Gastrocnemius medialis (tissue), 4 donors: Measurements from ENCODE around the gene GPR85. TPM values are rescaled to one million over a fixed set of nuclear protein-coding genes. Genes with fewer than 3 reads are reported as not detected.

Experiments used
- ATAC-seq, 2 donors: fragments of 150-250 bp; one replicate each; pipeline ENCODE4 v1.9.1; 2016
- DNase-seq, 2 donors: peaks; one replicate each; pipeline ENCODE4 v3.0.0-alpha.2; 2019
- H3K27ac ChIP-seq, 4 donors: fragments of 200-600 bp; sonication (generic); 1 replicate in 1 of 4; 2 replicates in 3 of 4; pipeline ENCODE4 v1.5.1; 2016 to 2018; ENCODE audit warnings: mild to moderate bottlenecking in 2 of 4, moderate library complexity in 1 of 4
- H3K27me3 ChIP-seq, 3 donors: fragments of 200-600 bp; sonication (generic) in 2 of 3; 1 replicate in 1 of 3; 2 replicates in 2 of 3; pipeline versions ENCODE4 v1.5.1 to v1.6.0; 2016 to 2019; ENCODE audit warnings: mild to moderate bottlenecking in 1 of 3, moderate library complexity in 1 of 3
- H3K36me3 ChIP-seq, 2 donors: fragments of 200-600 bp; sonication (generic) in 1 of 2; one replicate each; pipeline ENCODE4 v1.5.1; 2017 to 2018
- H3K4me1 ChIP-seq, 2 donors: fragments of 200-600 bp; sonication (generic) in 1 of 2; one replicate each; pipeline ENCODE4 v1.5.1; 2016 to 2017; ENCODE audit warnings: mild to moderate bottlenecking in 2 of 2
- H3K4me3 ChIP-seq, 4 donors: fragments of 200-600 bp; sonication (generic) in 3 of 4; 1 replicate in 1 of 4; 2 replicates in 3 of 4; pipeline ENCODE4 v1.5.1; 2016 to 2019; ENCODE audit warnings: mild to moderate bottlenecking in 2 of 4
- H3K9me3 ChIP-seq, 3 donors: fragments of 200-600 bp; sonication (generic) in 2 of 3; 1 replicate in 1 of 3; 2 replicates in 2 of 3; pipeline ENCODE4 v1.5.1; 2016 to 2019
- POLR2A ChIP-seq, 2 donors: fragments of 450-650 bp; IDR thresholded peaks; one replicate each; pipeline ENCODE4 v1.6.1; 2017; ENCODE audit warnings: antibody characterized with exemption in 2 of 2, mild to moderate bottlenecking in 2 of 2, moderate library complexity in 2 of 2
- in situ Hi-C, 4 donors: fragments of 200-750 bp; cut with MboI; loops; one replicate each; pipeline versions ENCODE4 v1.15.0 to v1.8.0; 2017; ENCODE audit warnings: low sequenced_read_pairs in 4 of 4
- intact Hi-C: fragments of 100-400 bp; cut with DNase I; formaldehyde crosslinking; loops from one replicate; pipeline ENCODE4 v1.15.1; 2023; ENCODE audit warnings: low total_unique reads
- total RNA-seq, 4 donors: library from RNA; depleted of rRNA; stranded (reverse); fragments of >200 nt; gene quantifications; one replicate each; pipeline versions ENCODE4 v1.1.0 to v1.2.3, GENCODE V29; 2016
- TF ChIP-seq, protein P1 (sequence below), 5 experiments: fragments of 450-650 bp in 3 of 5; fragments of 200-600 bp in 2 of 5; sonication (generic) in 2 of 5; IDR thresholded peaks in 4 of 5; conservative IDR thresholded peaks in 1 of 5; 1 replicate in 4 of 5; 2 replicates in 1 of 5; pipeline ENCODE4 v1.5.1; 2016 to 2019; ENCODE audit warnings: antibody characterized with exemption in 5 of 5, mild to moderate bottlenecking in 3 of 5, moderate library complexity in 3 of 5

Gene GPR85
- total RNA-seq, 4 donors from 2014 or later: 0.13 to 3.1 (median 0.82) TPM; not detected in 1

DNA sequence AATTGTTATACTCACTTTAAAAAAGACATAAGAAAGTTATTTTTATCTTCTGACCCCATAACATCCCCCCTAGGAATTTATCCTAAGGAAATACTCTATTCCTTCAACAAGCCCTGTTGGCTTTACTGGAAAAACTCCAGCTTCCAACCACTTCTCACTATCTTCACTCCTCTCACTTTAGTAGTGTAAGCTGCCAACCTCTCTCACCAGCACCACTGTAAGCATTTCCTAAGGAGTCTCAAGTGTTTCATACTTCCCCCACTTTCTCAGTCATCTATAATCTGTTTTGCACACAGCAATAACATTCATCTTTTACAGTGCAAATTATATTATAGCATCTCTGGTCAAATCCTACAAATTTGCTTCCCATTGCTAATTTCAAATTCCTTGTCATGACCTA lies 45.8 kb downstream of the GPR85 start:
- Histone ChIP-seq H3K27me3 (no peaks in the 10 kb centered on the region), H3K27ac (no peak overlapping the region), H3K4me1 (no peaks in the 10 kb centered on the region), H3K9me3 (no peaks in the 10 kb centered on the region), H3K36me3 (no peaks in the 10 kb centered on the region), H3K4me3 (no peak overlapping the region)
- no peak for DNase-seq
- intact Hi-C loops: no loop called here
- ATAC-seq: no peak
- in situ Hi-C loops: no loop called here
- TF ChIP-seq, protein P1, sequence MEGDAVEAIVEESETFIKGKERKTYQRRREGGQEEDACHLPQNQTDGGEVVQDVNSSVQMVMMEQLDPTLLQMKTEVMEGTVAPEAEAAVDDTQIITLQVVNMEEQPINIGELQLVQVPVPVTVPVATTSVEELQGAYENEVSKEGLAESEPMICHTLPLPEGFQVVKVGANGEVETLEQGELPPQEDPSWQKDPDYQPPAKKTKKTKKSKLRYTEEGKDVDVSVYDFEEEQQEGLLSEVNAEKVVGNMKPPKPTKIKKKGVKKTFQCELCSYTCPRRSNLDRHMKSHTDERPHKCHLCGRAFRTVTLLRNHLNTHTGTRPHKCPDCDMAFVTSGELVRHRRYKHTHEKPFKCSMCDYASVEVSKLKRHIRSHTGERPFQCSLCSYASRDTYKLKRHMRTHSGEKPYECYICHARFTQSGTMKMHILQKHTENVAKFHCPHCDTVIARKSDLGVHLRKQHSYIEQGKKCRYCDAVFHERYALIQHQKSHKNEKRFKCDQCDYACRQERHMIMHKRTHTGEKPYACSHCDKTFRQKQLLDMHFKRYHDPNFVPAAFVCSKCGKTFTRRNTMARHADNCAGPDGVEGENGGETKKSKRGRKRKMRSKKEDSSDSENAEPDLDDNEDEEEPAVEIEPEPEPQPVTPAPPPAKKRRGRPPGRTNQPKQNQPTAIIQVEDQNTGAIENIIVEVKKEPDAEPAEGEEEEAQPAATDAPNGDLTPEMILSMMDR (IDR thresholded peaks at IDR 0.05 in 4 of 5, conservative IDR thresholded peaks at IDR 0.05 in 1 of 5): no peak
- TF ChIP-seq POLR2A (IDR thresholded peaks at IDR 0.05): no peak

GRCh38 chr7:113033959-113034358 lies 52.7 kb downstream of the GPR85 start:
- no peak overlapping the region for H3K4me3 ChIP-seq
- in situ Hi-C loops: no loop called here

More at GRCh38 chr7:113033959-113034358, 52.7 kb downstream of the GPR85 start:
- DNase-seq: no peak
- no peak overlapping the region for H3K27ac ChIP-seq
- no peaks in the 10 kb centered on the region for H3K27me3 ChIP-seq
- H3K9me3 ChIP-seq: no peaks in the 10 kb centered on the region
- no peaks in the 10 kb centered on the region for H3K36me3 ChIP-seq
- ATAC-seq: no peak
- intact Hi-C loops: no loop called here
- H3K4me1 ChIP-seq: no peaks in the 10 kb centered on the region
- no peak for TF ChIP-seq POLR2A (IDR thresholded peaks at IDR 0.05)
- TF ChIP-seq, protein P1 (IDR thresholded peaks at IDR 0.05 in 4 of 5, conservative IDR thresholded peaks at IDR 0.05 in 1 of 5): no peak

Other genes with a start within 250 kb of the GPR85 start
- gene SMIM30, start 31.7 kb upstream of the GPR85 start, total RNA-seq: 10 to 100 TPM; 55.9 to 98.8 (median 73.0) TPM